ENCODE results near the gene HDDC3.

DNA sequence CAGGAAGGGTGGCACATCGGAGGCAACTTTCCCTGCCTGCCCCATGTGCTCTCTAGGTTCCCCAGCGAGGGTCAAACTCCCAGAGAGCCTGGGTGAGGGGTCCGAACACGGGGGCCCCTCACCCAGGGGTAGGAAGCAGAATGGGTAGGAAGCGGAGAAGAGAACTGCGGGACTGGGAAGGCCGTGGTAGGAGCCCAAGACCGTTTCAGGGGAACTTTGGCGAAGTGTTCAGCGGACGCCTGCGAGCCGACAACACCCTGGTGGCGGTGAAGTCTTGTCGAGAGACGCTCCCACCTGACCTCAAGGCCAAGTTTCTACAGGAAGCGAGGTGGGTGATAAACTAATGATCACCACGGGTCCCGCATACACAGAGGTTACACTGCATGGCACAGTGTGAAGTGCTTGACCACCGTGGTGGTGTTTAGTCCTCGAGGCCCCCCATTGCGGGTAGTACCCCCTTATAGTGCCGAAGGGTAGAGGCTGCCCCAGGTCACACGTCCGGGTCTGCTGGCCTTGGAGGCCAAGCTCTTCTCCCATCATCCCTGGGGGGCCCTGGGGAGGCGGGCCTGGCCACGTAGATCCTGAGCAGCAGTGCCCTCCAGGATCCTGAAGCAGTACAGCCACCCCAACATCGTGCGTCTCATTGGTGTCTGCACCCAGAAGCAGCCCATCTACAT is 39.7 kb downstream of the HDDC3 start:
- no peak for TF ChIP-seq POLR2AphosphoS5 (IDR thresholded peaks at IDR 0.05)
- no peak for TF ChIP-seq EP300 (IDR thresholded peaks at IDR 0.05)
- TF ChIP-seq, protein P1, sequence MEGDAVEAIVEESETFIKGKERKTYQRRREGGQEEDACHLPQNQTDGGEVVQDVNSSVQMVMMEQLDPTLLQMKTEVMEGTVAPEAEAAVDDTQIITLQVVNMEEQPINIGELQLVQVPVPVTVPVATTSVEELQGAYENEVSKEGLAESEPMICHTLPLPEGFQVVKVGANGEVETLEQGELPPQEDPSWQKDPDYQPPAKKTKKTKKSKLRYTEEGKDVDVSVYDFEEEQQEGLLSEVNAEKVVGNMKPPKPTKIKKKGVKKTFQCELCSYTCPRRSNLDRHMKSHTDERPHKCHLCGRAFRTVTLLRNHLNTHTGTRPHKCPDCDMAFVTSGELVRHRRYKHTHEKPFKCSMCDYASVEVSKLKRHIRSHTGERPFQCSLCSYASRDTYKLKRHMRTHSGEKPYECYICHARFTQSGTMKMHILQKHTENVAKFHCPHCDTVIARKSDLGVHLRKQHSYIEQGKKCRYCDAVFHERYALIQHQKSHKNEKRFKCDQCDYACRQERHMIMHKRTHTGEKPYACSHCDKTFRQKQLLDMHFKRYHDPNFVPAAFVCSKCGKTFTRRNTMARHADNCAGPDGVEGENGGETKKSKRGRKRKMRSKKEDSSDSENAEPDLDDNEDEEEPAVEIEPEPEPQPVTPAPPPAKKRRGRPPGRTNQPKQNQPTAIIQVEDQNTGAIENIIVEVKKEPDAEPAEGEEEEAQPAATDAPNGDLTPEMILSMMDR (IDR thresholded peaks at IDR 0.05): no peak
- TF ChIP-seq POLR2A (IDR thresholded peaks at IDR 0.05): no peak

Measured in upper lobe of left lung (tissue), 4 donors.